Caco-2 (cell line): Measurements from ENCODE around the gene SLC23A3. TPM values are rescaled to one million over a fixed set of nuclear protein-coding genes. Genes with fewer than 3 reads are reported as not detected.

Experiments used
- BruUV-seq: library from RNA; stranded (reverse); fragments of 400-500 nt; replicated peaks from 2 replicates; lab custom pipeline; 2021; lab: Mats Ljungman, UMichigan
- CTCF ChIA-PET: fragments of 300-600 bp; sonication (Branson Sonifier 250); formaldehyde crosslinking; loops from one replicate; lab custom pipeline; 2022; ENCODE audit warnings: antibody characterized with exemption; lab: Charles Lee
- POLR2A ChIA-PET: fragments of 300-600 bp; sonication (Branson Sonifier 250); formaldehyde crosslinking; loops from one replicate; lab custom pipeline; 2022; ENCODE audit warnings: antibody characterized with exemption; lab: Charles Lee
- DNase-seq, 2 experiments: peaks; one replicate each; pipeline versions ENCODE4 v3.0.0 to v3.0.0-alpha.2; 2020 to 2022
- H3K27me3 ChIP-seq: replicated peaks from 2 replicates; pipeline ENCODE4 v1.6.0; 2011; ENCODE audit warnings: low read length; ENCODE audit not compliant: control insufficient read depth, insufficient read depth
- H3K36me3 ChIP-seq: 2 replicates; pipeline ENCODE4 v1.5.1; 2011; ENCODE audit warnings: low read length; ENCODE audit not compliant: control insufficient read depth, insufficient read depth
- H3K4me1 ChIP-seq: fragments of 250-450 bp; sonication (Bioruptor Pico); 2 replicates; pipeline ENCODE4 v1.5.1; 2020; ENCODE audit warnings: mild to moderate bottlenecking
- H3K4me3 ChIP-seq: 2 replicates; pipeline ENCODE4 v1.5.1; 2011; ENCODE audit warnings: low read depth, mild to moderate bottlenecking, control low read depth, low read length
- H3K9me3 ChIP-seq: fragments of 250-450 bp; sonication (Bioruptor Pico); 2 replicates; pipeline ENCODE4 v1.5.1; 2020; ENCODE audit warnings: mild to moderate bottlenecking, moderate library complexity
- H3K27ac Mint-ChIP-seq: one replicate; pipeline ENCODE4 v1.8.0; 2022; ENCODE audit warnings: mixed read lengths; ENCODE audit not compliant: unreplicated experiment
- H3K27me3 Mint-ChIP-seq: one replicate; pipeline ENCODE4 v1.8.0; 2022; ENCODE audit warnings: mixed read lengths; ENCODE audit not compliant: insufficient read depth, unreplicated experiment
- H3K36me3 Mint-ChIP-seq: one replicate; pipeline ENCODE4 v1.8.0; 2022; ENCODE audit warnings: mild to moderate bottlenecking, mixed read lengths; ENCODE audit not compliant: insufficient read depth, unreplicated experiment
- H3K4me1 Mint-ChIP-seq: one replicate; pipeline ENCODE4 v1.8.0; 2022; ENCODE audit warnings: low read depth, mixed read lengths; ENCODE audit not compliant: unreplicated experiment
- H3K4me3 Mint-ChIP-seq: one replicate; pipeline ENCODE4 v1.8.0; 2022; ENCODE audit warnings: mild to moderate bottlenecking, moderate library complexity, mixed read lengths; ENCODE audit not compliant: unreplicated experiment
- H3K9me3 Mint-ChIP-seq: one replicate; pipeline ENCODE4 v1.8.0; 2022; ENCODE audit warnings: mixed read lengths; ENCODE audit not compliant: unreplicated experiment
- CTCF ChIP-seq, 2 experiments: fragments of 200-600 bp in 1 of 2; IDR thresholded peaks; 1 replicate in 1 of 2; 2 replicates in 1 of 2; pipeline versions ENCODE4 v1.5.1 to v1.8.0; 2011 to 2022; ENCODE audit warnings: antibody characterized with exemption in 1 of 2, control low read depth in 1 of 2, inconsistent platforms in 1 of 2, low read depth in 1 of 2, low read length in 1 of 2, mild to moderate bottlenecking in 1 of 2, moderate library complexity in 1 of 2; ENCODE audit not compliant: insufficient read depth in 1 of 2, severe bottlenecking in 1 of 2, unreplicated experiment in 1 of 2
- intact Hi-C: fragments of 100-400 bp; cut with micrococcal nuclease; formaldehyde crosslinking; loops from one replicate; pipeline ENCODE4 v1.10.0; 2022; ENCODE audit not compliant: unreplicated experiment
- total RNA-seq: library from RNA; stranded (reverse); gene quantifications from 2 replicates; pipeline ENCODE4 v1.2.3, GENCODE V29; 2022

The SLC23A3 gene
- total RNA-seq, 1 experiment from 2014 or later = 7.1 TPM

- H3K27me3 Mint-ChIP-seq = no peaks in the 10 kb centered on the region
- no peaks in the 10 kb centered on the region for H3K27me3 ChIP-seq
- no peaks in the 10 kb centered on the region for H3K9me3 Mint-ChIP-seq
- no peaks in the 10 kb centered on the region for H3K9me3 ChIP-seq
- no peak for DNase-seq
- H3K36me3 Mint-ChIP-seq = peaks cover 10% of the 10 kb centered on the region
- no peak overlapping the region for H3K4me3 Mint-ChIP-seq
- peaks cover 5% of the 10 kb centered on the region for H3K36me3 ChIP-seq
- no TSS peak for BruUV-seq
- TF ChIP-seq CTCF (IDR thresholded peaks at IDR 0.05; ENCODE audit: insufficient read depth in 1 of 2, low read depth in 1 of 2, low read length in 1 of 2, severe bottlenecking in 1 of 2, unreplicated experiment in 1 of 2) = no peak
- H3K4me3 ChIP-seq = no peak overlapping the region
- H3K27ac Mint-ChIP-seq = no peak overlapping the region
- ChIA-PET CTCF (interaction anchor here (1.0 kb wide), 1 partner anchor 13 kb away, joined by 3 read pairs; no protein-coding TSS in a partner anchor), POLR2A (no interaction called here)
- H3K4me1 Mint-ChIP-seq = no peaks in the 10 kb centered on the region
- intact Hi-C loops = no loop called here
- H3K4me1 ChIP-seq = no peaks in the 10 kb centered on the region
These were observed 29.1 kb downstream of the SLC23A3 start for GRCh38 chr2:219140722-219141121.

GRCh38 chr2:219133976-219134375 lies 35.9 kb downstream of the SLC23A3 start:
- Mint-ChIP-seq H3K4me1 (peaks cover 12% of the 10 kb centered on the region), H3K27me3 (no peaks in the 10 kb centered on the region), H3K36me3 (no peaks in the 10 kb centered on the region), H3K27ac (no peak overlapping the region), H3K4me3 (no peak overlapping the region), H3K9me3 (no peaks in the 10 kb centered on the region)
- Histone ChIP-seq H3K9me3 (no peaks in the 10 kb centered on the region), H3K4me1 (peaks cover 7% of the 10 kb centered on the region), H3K27me3 (no peaks in the 10 kb centered on the region), H3K36me3 (no peaks in the 10 kb centered on the region), H3K4me3 (no peak overlapping the region)
- POLR2A ChIA-PET = interaction anchor here (0.6 kb wide), 1 partner anchor 53 kb away, joined by 3 read pairs; no protein-coding TSS in a partner anchor
- no TSS peak for BruUV-seq
- TF ChIP-seq CTCF (IDR thresholded peaks at IDR 0.05; ENCODE audit: insufficient read depth in 1 of 2, low read depth in 1 of 2, low read length in 1 of 2, severe bottlenecking in 1 of 2, unreplicated experiment in 1 of 2) = no peak
- intact Hi-C loops = no loop called here
- CTCF ChIA-PET = no interaction called here
- DNase-seq = no peak

GRCh38 chr2:219131744-219132143 lies 38.1 kb downstream of the SLC23A3 start:
- BruUV-seq = no TSS peak
- no peak for TF ChIP-seq CTCF (IDR thresholded peaks at IDR 0.05; ENCODE audit: insufficient read depth in 1 of 2, low read depth in 1 of 2, low read length in 1 of 2, severe bottlenecking in 1 of 2, unreplicated experiment in 1 of 2)
- CTCF ChIA-PET = no interaction called here

More at GRCh38 chr2:219131744-219132143, 38.1 kb downstream of the SLC23A3 start:
- H3K27ac Mint-ChIP-seq = no peak overlapping the region
- Histone ChIP-seq H3K27me3 (no peaks in the 10 kb centered on the region), H3K36me3 (no peaks in the 10 kb centered on the region), H3K4me3 (no peak overlapping the region), H3K4me1 (peaks cover 29% of the 10 kb centered on the region), H3K9me3 (no peaks in the 10 kb centered on the region)
- peaks cover 27% of the 10 kb centered on the region for H3K4me1 Mint-ChIP-seq
- H3K9me3 Mint-ChIP-seq = no peaks in the 10 kb centered on the region
- no peak for DNase-seq
- H3K4me3 Mint-ChIP-seq = no peak overlapping the region
- POLR2A ChIA-PET = no interaction called here
- peaks cover 2% of the 10 kb centered on the region for H3K36me3 Mint-ChIP-seq
- H3K27me3 Mint-ChIP-seq = no peaks in the 10 kb centered on the region
- intact Hi-C loops = no loop called here
